ENCODE results near the gene TTC22.

TTC22 gene

GRCh38 chr1:54751426-54751825 lies 49.7 kb downstream of the TTC22 start:
- DNase-seq (ENCODE audit: low read depth in 2 of 2): no peak

- no peak for DNase-seq (ENCODE audit: low read depth in 2 of 2)
Observed at GRCh38 chr1:54750596-54750995, 50.5 kb downstream of the TTC22 start.

- no peak for DNase-seq (ENCODE audit: low read depth in 2 of 2)
Observed at GRCh38 chr1:54748094-54748835, 52.9 kb downstream of the TTC22 start.

DNA sequence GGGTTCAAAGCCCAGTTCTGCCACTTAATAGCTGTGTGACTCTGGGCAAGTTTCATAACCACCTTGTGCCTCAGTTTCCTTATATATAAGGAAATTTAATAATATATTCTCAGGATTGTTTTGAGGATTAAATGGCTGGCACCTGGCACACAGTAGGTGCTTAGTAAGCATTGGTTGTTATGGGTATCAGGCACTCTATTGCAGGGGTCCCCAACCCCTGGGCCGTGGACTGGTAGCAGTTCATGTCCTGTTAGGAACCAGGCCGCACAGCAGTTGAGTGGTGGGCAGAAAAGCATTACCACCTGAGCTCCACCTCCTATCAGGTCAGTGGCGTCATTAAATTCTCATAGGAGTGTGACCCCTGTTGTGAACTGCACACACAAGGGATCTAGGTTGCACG lies 55.3 kb downstream of the TTC22 start:
- DNase-seq (ENCODE audit: low read depth in 2 of 2): no peak

GRCh38 chr1:54745274-54745673 lies 55.8 kb downstream of the TTC22 start:
- DNase-seq (ENCODE audit: low read depth in 2 of 2): no peak

- DNase-seq (ENCODE audit: low read depth in 2 of 2): no peak
Observed at GRCh38 chr1:54744696-54745095, 56.4 kb downstream of the TTC22 start.

DNA sequence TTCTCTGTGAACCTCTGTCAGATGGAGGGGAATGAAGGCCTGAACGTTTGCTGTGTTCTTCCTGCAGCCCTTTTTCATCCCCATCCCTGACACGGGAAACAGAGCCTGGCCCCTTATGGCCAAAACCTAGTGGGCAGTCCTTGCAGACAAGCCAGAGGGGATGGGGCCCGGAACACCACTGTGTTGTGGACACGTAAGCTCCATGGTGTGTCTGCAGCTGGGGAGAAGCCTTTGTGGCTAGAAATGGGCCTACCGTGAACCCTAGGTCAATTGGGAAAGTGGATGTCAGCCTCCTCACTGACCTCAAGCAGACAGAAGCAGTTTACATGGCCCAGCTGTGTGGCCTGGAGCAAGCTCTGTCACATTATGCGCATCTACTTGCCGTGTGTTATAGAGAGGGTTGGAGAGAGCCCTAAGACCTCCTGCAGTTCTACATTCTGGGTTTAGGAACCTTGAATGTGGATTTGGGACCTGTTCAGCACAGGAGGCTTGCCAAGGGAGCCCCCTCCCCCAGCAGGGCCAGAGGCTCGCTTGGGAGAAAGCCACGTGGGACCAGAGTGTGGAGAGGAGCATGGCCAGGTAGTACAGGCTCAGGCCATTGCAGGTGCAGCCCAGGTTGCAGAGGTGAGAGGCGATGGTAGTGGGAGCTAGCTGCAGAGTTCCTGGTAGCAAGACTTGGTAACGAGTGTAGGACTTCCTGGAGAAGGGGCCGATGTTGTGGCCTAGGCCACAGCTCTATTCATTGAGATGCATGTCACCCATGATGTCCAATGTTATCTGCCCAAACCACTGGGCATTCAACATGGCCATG lies 57.5 kb downstream of the TTC22 start:
- DNase-seq (ENCODE audit: low read depth in 2 of 2): no peak

DNA sequence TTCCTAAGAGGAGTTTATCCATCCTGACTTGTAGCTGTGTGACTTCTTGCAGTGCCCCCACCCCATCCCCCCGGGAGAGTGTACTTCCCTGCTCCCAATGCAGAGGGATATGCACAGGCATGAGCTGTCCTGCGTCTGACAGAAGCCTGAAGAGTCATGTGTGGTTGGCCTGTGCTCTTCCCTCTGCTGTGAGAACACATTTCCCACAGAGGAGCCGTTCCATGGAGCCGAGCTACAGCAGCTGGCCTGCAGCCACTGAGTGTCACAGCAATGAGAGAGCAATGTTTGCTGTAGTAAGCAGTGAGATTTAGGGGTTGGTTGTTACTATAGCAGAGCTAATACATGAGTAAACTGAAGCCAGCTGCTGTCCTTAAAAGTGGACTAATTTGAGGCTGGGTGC lies 58.8 kb downstream of the TTC22 start:
- no peak for DNase-seq (ENCODE audit: low read depth in 2 of 2)

DNA sequence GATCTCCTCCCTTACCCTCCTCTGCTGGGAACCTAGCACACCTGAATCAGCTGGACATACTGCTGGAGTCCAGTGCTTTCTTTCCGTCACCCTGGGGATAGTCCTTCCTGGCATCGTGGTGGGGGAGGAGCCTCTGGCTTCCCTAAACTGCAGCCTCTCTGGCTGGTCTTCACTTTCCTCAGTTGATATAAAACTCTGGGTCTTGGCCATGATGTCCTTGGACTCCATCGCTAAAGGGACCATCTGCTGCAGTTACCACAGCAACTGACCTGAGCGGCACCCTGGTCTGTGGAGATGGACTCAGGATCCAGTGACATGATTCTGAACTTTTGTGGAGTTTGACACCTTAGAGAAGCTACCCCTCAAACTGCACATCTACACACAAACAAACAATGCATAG lies 59.6 kb downstream of the TTC22 start:
- DNase-seq (ENCODE audit: low read depth in 2 of 2): no peak

DNA sequence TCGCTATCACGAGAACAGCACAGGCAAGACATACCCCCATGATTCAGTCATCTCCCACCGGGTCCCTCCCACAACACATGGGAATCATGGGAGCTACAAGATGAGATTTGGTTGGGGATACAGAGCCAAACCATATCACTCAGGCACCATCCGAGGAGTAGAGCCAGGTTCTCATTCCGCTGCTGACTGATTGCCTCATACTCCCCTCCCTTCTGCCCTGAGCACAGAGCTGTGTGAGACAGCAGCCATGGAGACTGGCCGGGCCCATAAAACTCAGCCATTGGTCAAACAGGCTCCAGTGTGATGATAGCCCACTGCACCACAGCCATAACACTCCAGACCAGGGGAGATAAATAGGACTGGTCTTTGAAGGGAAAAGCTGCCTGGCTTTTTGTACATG lies 62.9 kb downstream of the TTC22 start:
- no peak for DNase-seq (ENCODE audit: low read depth in 2 of 2)

- no peak for DNase-seq (ENCODE audit: low read depth in 2 of 2)
Observed at GRCh38 chr1:54736685-54737084, 64.4 kb downstream of the TTC22 start.

Measured in activated CD8-positive, alpha-beta memory T cell treated with anti-CD3 and anti-CD28 coated beads for 4 hours (primary cell).